Epithelial cell of esophagus (primary cell): Measurements from ENCODE around the gene SREBF1.
A peak's percentile ranks its signal among the peaks of the same experiment; 100 is the strongest.

ENCODE experiments used
- DNase-seq: peaks from one replicate; pipeline ENCODE4 v3.0.0; 2010; ENCODE audit warnings: low read depth
- H3K4me3 ChIP-seq: 2 replicates; pipeline ENCODE4 v1.5.1; 2011; ENCODE audit warnings: mild to moderate bottlenecking, low read length, control low read depth
- CTCF ChIP-seq: IDR thresholded peaks from 2 replicates; pipeline ENCODE4 v1.5.1; 2011; ENCODE audit warnings: low read depth, mild to moderate bottlenecking, low read length, control low read depth, inconsistent platforms; ENCODE audit not compliant: insufficient read depth; ENCODE audit errors: missing control alignments

SREBF1 gene

GRCh38 chr17:17806035-17806434, 30.8 kb downstream of the SREBF1 start:
- no peak for DNase-seq
- no peak for TF ChIP-seq CTCF
- no peak overlapping the region for H3K4me3 ChIP-seq

DNA sequence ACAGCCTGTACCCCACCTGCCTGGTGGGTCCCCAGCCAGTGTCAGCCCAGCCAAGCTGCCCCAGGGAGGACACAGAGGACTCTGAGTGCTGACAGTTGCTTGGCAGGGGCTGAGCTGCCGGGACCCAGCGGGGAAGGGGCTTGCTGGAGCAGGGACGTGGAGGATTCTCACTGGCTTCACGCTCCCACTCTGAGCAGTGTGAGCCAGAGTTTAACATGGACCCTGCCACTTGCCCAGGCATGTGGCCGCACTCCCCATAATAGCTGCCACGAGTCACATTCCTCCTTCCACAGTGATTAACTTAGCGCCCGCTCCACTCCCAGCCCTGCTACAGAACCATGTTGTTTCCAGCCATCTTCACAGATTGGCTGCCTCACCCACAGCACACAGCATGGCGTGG, 31.2 kb downstream of the SREBF1 start:
- TF ChIP-seq CTCF = no peak
- H3K4me3 ChIP-seq = no peak overlapping the region
- peak; percentile 57 for DNase-seq

- TF ChIP-seq CTCF = no peak
- H3K4me3 ChIP-seq = no peak overlapping the region
- DNase-seq = no peak
Observed at GRCh38 chr17:17804007-17804406, 32.8 kb downstream of the SREBF1 start.

DNA sequence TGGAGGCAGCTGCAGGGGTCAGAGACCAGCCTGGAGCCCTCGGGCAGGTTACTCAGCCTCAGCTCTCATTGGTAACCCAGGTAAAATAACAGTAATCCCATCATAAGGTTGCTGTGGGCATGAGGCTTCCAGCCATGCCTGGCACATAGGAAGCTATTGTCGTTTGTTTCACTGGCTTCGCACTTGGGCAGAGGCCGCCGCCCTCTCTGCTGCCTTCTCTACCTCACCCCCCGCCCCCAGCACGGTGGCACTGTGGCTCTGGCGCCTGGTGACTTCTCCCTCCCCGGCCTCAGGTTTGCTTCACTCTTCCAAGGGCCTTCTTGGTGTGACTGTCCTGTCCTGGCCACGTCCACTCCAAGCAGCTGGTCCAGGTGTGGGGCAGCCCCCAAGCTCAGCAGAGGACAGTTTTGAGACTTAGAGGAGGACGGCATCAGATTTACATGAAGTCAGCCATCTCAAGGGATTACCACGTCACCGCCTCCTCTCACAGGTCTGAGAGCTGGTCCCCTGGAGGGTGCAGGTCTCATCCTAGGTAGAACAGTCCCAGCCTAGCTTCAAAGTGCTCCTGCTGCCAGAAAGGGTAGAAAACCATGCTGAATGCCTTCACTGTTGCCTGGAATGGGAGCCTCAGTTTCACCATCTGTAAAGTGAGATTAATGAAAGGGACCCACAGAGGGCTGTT, 34.8 kb downstream of the SREBF1 start:
- no peak for DNase-seq
- H3K4me3 ChIP-seq = no peak overlapping the region
- TF ChIP-seq CTCF = no peak

- DNase-seq = no peak
- TF ChIP-seq CTCF = no peak
- no peak overlapping the region for H3K4me3 ChIP-seq
Observed at GRCh38 chr17:17800504-17801021, 36.2 kb downstream of the SREBF1 start.

GRCh38 chr17:17798573-17799255, 38.1 kb downstream of the SREBF1 start:
- no peak for DNase-seq
- TF ChIP-seq CTCF = no peak

More at GRCh38 chr17:17798573-17799255, 38.1 kb downstream of the SREBF1 start:
- H3K4me3 ChIP-seq = no peak overlapping the region
